ENCODE measurements around the gene NTSR2. TPM values are rescaled to one million over a fixed set of nuclear protein-coding genes. Genes with fewer than 3 reads are reported as not detected.

NTSR2 gene
- total and polyA plus RNA-seq, 7 donors = 0.04 to 0.60 TPM; not detected in 5

GRCh38 chr2:11655495-11655894 is 14.5 kb downstream of the NTSR2 start:
- intact Hi-C loops (cut with DNase I) = loop anchor here (10.0 kb wide), 1 partner anchor 1609 kb away; no protein-coding TSS in a partner anchor
- no peaks in the 10 kb centered on the region for H3K9me3 ChIP-seq
- TF ChIP-seq POLR2AphosphoS5 (IDR thresholded peaks at IDR 0.05) (peak in 2 of 4 donors; percentile 38 to 51), POLR2A (IDR thresholded peaks at IDR 0.05) (no peak), EP300 (IDR thresholded peaks at IDR 0.05) (no peak), CTCF (IDR thresholded peaks at IDR 0.05) (no peak)
- H3K27ac ChIP-seq = no peak overlapping the region
- no peaks in the 10 kb centered on the region for H3K36me3 ChIP-seq
- WGBS, 2 donors = 59% methylated on average over 4 of the region's 4 CpGs
- H3K4me3 ChIP-seq = no peak overlapping the region
- H3K4me1 ChIP-seq = peaks cover 0 to 9% (median 0%) of the 10 kb centered on the region in 4 donors
- DNase-seq = no peak
- H3K27me3 ChIP-seq = no peaks in the 10 kb centered on the region

- H3K36me3 ChIP-seq = no peaks in the 10 kb centered on the region
- no peak for DNase-seq
- no peak overlapping the region for H3K4me3 ChIP-seq
- intact Hi-C loops (cut with DNase I) = loop anchor here (10.0 kb wide), 1 partner anchor 1612 kb away; no protein-coding TSS in a partner anchor
- no peak overlapping the region for H3K27ac ChIP-seq
- no peaks in the 10 kb centered on the region for H3K27me3 ChIP-seq
- WGBS, 2 donors = 61 to 65% methylated on average over 3 of the region's 3 CpGs
- no peaks in the 10 kb centered on the region for H3K9me3 ChIP-seq
- H3K4me1 ChIP-seq = peaks cover 0 to 9% (median 0%) of the 10 kb centered on the region in 4 donors
- no peak for TF ChIP-seq POLR2A (IDR thresholded peaks at IDR 0.05)
- no peak for TF ChIP-seq POLR2AphosphoS5 (IDR thresholded peaks at IDR 0.05)
- no peak for TF ChIP-seq EP300 (IDR thresholded peaks at IDR 0.05)
- TF ChIP-seq CTCF (IDR thresholded peaks at IDR 0.05) = no peak
These were observed 17.4 kb downstream of the NTSR2 start for GRCh38 chr2:11652553-11652952.

- Histone ChIP-seq H3K4me3 (no peak overlapping the region), H3K27me3 (no peaks in the 10 kb centered on the region), H3K36me3 (no peaks in the 10 kb centered on the region), H3K4me1 (peaks cover 0 to 9% (median 0%) of the 10 kb centered on the region in 4 donors), H3K9me3 (no peaks in the 10 kb centered on the region), H3K27ac (no peak overlapping the region)
- no peak for TF ChIP-seq CTCF (IDR thresholded peaks at IDR 0.05)
- TF ChIP-seq POLR2A (IDR thresholded peaks at IDR 0.05) = no peak
- TF ChIP-seq EP300 (IDR thresholded peaks at IDR 0.05) = no peak
- no peak for TF ChIP-seq POLR2AphosphoS5 (IDR thresholded peaks at IDR 0.05)
- WGBS, 2 donors = 55 to 67% methylated on average over 5 of the region's 5 CpGs
- peak; percentile 14 for DNase-seq
- intact Hi-C loops (cut with DNase I) = loop anchor here (10.0 kb wide), 1 partner anchor 1613 kb away; no protein-coding TSS in a partner anchor
These were observed 18.0 kb downstream of the NTSR2 start for GRCh38 chr2:11651856-11652548.

GRCh38 chr2:11649093-11649492 is 20.9 kb downstream of the NTSR2 start:
- Histone ChIP-seq H3K4me1 (no peaks in the 10 kb centered on the region), H3K4me3 (no peak overlapping the region), H3K9me3 (no peaks in the 10 kb centered on the region), H3K27ac (no peak overlapping the region), H3K27me3 (no peaks in the 10 kb centered on the region), H3K36me3 (no peaks in the 10 kb centered on the region)
- intact Hi-C loops (cut with DNase I) = no loop called here
- TF ChIP-seq CTCF (IDR thresholded peaks at IDR 0.05) (no peak), POLR2A (IDR thresholded peaks at IDR 0.05) (no peak), POLR2AphosphoS5 (IDR thresholded peaks at IDR 0.05) (no peak), EP300 (IDR thresholded peaks at IDR 0.05) (no peak)
- DNase-seq = peak; percentile 19
- 54 to 73% methylated on average over 2 of the region's 2 CpGs for WGBS, 2 donors
